ENCODE measurements around the gene BEND7. TPM values are rescaled to one million over a fixed set of nuclear protein-coding genes. Genes with fewer than 3 reads are reported as not detected.

BEND7 gene
- total RNA-seq, 1 donor, result 9.0 TPM

DNA sequence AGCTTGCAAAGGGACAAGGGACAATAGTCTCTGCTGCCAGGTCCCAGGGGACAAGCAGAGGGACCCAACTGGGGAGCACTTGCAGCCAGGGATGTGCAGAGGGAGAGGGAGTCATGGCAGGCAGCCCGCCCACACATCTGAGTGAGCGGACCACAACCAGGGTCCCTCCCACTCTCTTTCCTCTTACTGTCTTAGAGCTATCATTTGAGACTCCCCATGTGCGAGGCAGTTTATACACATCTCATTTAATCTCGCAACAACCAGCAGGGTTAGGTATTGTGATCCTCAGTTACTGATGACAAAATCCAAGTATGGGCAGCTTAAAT lies 70.2 kb downstream of the BEND7 start:
- Histone ChIP-seq H3K36me3 (ENCODE audit: insufficient read depth, low read length) (no peaks in the 10 kb centered on the region), H3K9me3 (ENCODE audit: low read depth, low read length) (no peaks in the 10 kb centered on the region), H3K27me3 (ENCODE audit: insufficient read depth, low read length) (no peaks in the 10 kb centered on the region), H3K4me1 (ENCODE audit: insufficient read depth, low read length) (peaks cover 12% of the 10 kb centered on the region), H2AFZ (ENCODE audit: low read length) (peak overlapping the region; percentile 47), H4K20me1 (ENCODE audit: insufficient read depth, low read length) (no peaks in the 10 kb centered on the region), H3K27ac (ENCODE audit: low read depth, low read length) (peak overlapping the region; percentile 55), H3K79me2 (ENCODE audit: insufficient read depth, low read length) (no peaks in the 10 kb centered on the region), H3K4me3 (ENCODE audit: insufficient read depth, low read length) (peak overlapping the region; percentile 62), H3K4me2 (ENCODE audit: insufficient read depth, low read length) (peak overlapping the region; percentile 82)
- TF ChIP-seq CTCF (IDR thresholded peaks at IDR 0.05; ENCODE audit: extremely low read depth, low read depth, low read length), result no peak
- no peak for DNase-seq (ENCODE audit: insufficient read length, low spot score, missing footprints)

DNA sequence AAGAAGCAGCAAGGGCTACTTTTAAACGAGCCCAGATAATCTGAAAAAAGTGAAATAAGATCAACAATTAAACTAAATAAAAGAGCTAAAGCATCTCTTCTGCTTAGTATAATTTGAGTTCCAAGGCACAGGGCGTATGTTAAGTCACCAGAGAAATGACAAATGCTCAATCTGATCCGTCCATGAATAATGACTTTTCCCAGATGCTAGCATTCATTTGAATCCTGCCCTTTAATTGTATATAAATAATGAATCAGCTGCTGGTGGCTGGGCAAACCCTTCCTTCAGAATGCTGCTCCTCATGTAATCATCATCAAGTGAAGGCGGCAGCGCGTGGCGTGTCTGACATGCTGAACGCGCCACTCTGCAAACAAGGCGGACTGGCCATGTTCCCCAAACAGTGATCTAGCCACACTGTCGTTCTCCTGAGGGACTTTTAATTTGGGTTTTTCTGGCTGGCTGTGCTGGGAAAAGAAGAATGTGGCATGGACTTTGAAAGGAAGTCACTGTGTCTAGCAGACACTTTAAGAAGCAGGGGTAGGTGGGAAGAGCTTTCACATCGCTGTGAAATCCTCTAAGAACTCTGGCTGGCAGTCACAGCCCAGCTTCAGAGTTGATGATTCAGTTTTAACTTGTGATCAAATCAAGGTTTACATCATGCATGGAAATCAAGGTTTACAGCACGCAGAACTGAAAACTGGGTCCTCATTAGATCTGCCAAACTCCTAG lies 70.7 kb downstream of the BEND7 start:
- Histone ChIP-seq H4K20me1 (ENCODE audit: insufficient read depth, low read length) (no peaks in the 10 kb centered on the region), H3K9me3 (ENCODE audit: low read depth, low read length) (no peaks in the 10 kb centered on the region), H3K4me2 (ENCODE audit: insufficient read depth, low read length) (peak overlapping the region; percentile 82), H3K4me3 (ENCODE audit: insufficient read depth, low read length) (peak overlapping the region; percentile 62), H3K4me1 (ENCODE audit: insufficient read depth, low read length) (peaks cover 12% of the 10 kb centered on the region), H3K36me3 (ENCODE audit: insufficient read depth, low read length) (no peaks in the 10 kb centered on the region), H3K79me2 (ENCODE audit: insufficient read depth, low read length) (no peaks in the 10 kb centered on the region), H3K27ac (ENCODE audit: low read depth, low read length) (peak overlapping the region; percentile 55), H3K27me3 (ENCODE audit: insufficient read depth, low read length) (no peaks in the 10 kb centered on the region), H2AFZ (ENCODE audit: low read length) (peak overlapping the region; percentile 47)
- no peak for TF ChIP-seq CTCF (IDR thresholded peaks at IDR 0.05; ENCODE audit: extremely low read depth, low read depth, low read length)
- peak; percentile 77 for DNase-seq (ENCODE audit: insufficient read length, low spot score, missing footprints)

- H3K9me3 ChIP-seq (ENCODE audit: low read depth, low read length), result no peaks in the 10 kb centered on the region
- no peaks in the 10 kb centered on the region for H3K36me3 ChIP-seq (ENCODE audit: insufficient read depth, low read length)
- no peak overlapping the region for H3K27ac ChIP-seq (ENCODE audit: low read depth, low read length)
- no peak for DNase-seq (ENCODE audit: insufficient read length, low spot score, missing footprints)
- H3K79me2 ChIP-seq (ENCODE audit: insufficient read depth, low read length), result no peaks in the 10 kb centered on the region
- H2AFZ ChIP-seq (ENCODE audit: low read length), result no peak overlapping the region
- no peak for TF ChIP-seq CTCF (IDR thresholded peaks at IDR 0.05; ENCODE audit: extremely low read depth, low read depth, low read length)
- peaks cover 24% of the 10 kb centered on the region for H3K4me1 ChIP-seq (ENCODE audit: insufficient read depth, low read length)
- no peak overlapping the region for H3K4me2 ChIP-seq (ENCODE audit: insufficient read depth, low read length)
- H3K27me3 ChIP-seq (ENCODE audit: insufficient read depth, low read length), result no peaks in the 10 kb centered on the region
- no peaks in the 10 kb centered on the region for H4K20me1 ChIP-seq (ENCODE audit: insufficient read depth, low read length)
- no peak overlapping the region for H3K4me3 ChIP-seq (ENCODE audit: insufficient read depth, low read length)
These were observed 74.9 kb downstream of the BEND7 start for GRCh38 chr10:13453896-13454295.

- peak; percentile 81 for DNase-seq (ENCODE audit: insufficient read length, low spot score, missing footprints)
These were observed 78.7 kb downstream of the BEND7 start for GRCh38 chr10:13450069-13450468.

More at GRCh38 chr10:13450069-13450468, 78.7 kb downstream of the BEND7 start:
- Histone ChIP-seq H3K4me1 (ENCODE audit: insufficient read depth, low read length) (peaks cover 13% of the 10 kb centered on the region), H3K27ac (ENCODE audit: low read depth, low read length) (no peak overlapping the region), H2AFZ (ENCODE audit: low read length) (no peak overlapping the region), H3K27me3 (ENCODE audit: insufficient read depth, low read length) (no peaks in the 10 kb centered on the region), H3K9me3 (ENCODE audit: low read depth, low read length) (no peaks in the 10 kb centered on the region), H4K20me1 (ENCODE audit: insufficient read depth, low read length) (no peaks in the 10 kb centered on the region), H3K36me3 (ENCODE audit: insufficient read depth, low read length) (no peaks in the 10 kb centered on the region), H3K4me2 (ENCODE audit: insufficient read depth, low read length) (peak overlapping the region; percentile 2), H3K4me3 (ENCODE audit: insufficient read depth, low read length) (no peak overlapping the region), H3K79me2 (ENCODE audit: insufficient read depth, low read length) (no peaks in the 10 kb centered on the region)
- TF ChIP-seq CTCF (IDR thresholded peaks at IDR 0.05; ENCODE audit: extremely low read depth, low read depth, low read length), result no peak
